Endothelial cell of umbilical vein (primary cell): Measurements from ENCODE around the gene ATP10A. TPM values are rescaled to one million over a fixed set of nuclear protein-coding genes. Genes with fewer than 3 reads are reported as not detected.

Source experiments
- BruUV-seq: library from RNA; stranded (reverse); fragments of 400-500 nt; replicated peaks from 2 replicates; lab custom pipeline; 2021; lab: Mats Ljungman, UMichigan
- CTCF ChIA-PET: fragments of 300-600, 350-600 bp; sonication (Branson Sonifier 250); formaldehyde crosslinking; loops from one replicate; lab custom pipeline; 2021; ENCODE audit warnings: antibody characterized with exemption, inconsistent platforms; lab: Charles Lee
- POLR2A ChIA-PET: fragments of 300-600, 350-600 bp; sonication (Branson Sonifier 250); formaldehyde crosslinking; loops from one replicate; lab custom pipeline; 2021; ENCODE audit warnings: antibody characterized with exemption, inconsistent platforms; lab: Charles Lee
- DNase-seq: peaks from one replicate; pipeline ENCODE4 v3.0.0-alpha.2; 2011; ENCODE audit warnings: low read depth, low spot score
- FAIRE-seq: peaks from 2 replicates; lab custom pipeline; 2011; peaks lifted over from hg19 to GRCh38; lab: Jason Lieb, UNC
- H2AFZ ChIP-seq: 2 replicates; pipeline ENCODE4 v1.6.0; 2012; ENCODE audit warnings: low read depth, low read length, control low read depth, inconsistent platforms
- H3K27ac ChIP-seq: 2 replicates; pipeline ENCODE4 v1.5.1; 2011; ENCODE audit warnings: low read depth, mild to moderate bottlenecking, control low read depth, low read length, moderate library complexity; ENCODE audit not compliant: insufficient read depth
- H3K27me3 ChIP-seq, 2 experiments: 2 replicates each; pipeline versions ENCODE4 v1.6.0 to v1.6.1; 2011; ENCODE audit warnings: low read length in 2 of 2, mixed read lengths in 1 of 2; ENCODE audit not compliant: control insufficient read depth in 2 of 2, insufficient read depth in 2 of 2
- H3K36me3 ChIP-seq, 2 experiments: 2 replicates in 1 of 2; 3 replicates in 1 of 2; pipeline ENCODE4 v1.5.1; 2011; ENCODE audit warnings: low read length in 2 of 2, mild to moderate bottlenecking in 1 of 2, moderate library complexity in 1 of 2; ENCODE audit not compliant: control insufficient read depth in 2 of 2, insufficient read depth in 2 of 2; ENCODE audit errors: extremely low read depth in 1 of 2
- H3K4me1 ChIP-seq: 3 replicates; pipeline ENCODE4 v1.5.1; 2011; ENCODE audit warnings: mild to moderate bottlenecking, low read length; ENCODE audit not compliant: control insufficient read depth, insufficient read depth; ENCODE audit errors: extremely low read depth
- H3K4me2 ChIP-seq: 2 replicates; pipeline ENCODE4 v1.6.1; 2011; ENCODE audit warnings: low read length, control low read depth, mixed read lengths; ENCODE audit not compliant: insufficient read depth
- H3K4me3 ChIP-seq, 3 experiments: fragments of 200-600 bp in 1 of 3; sonication (generic), shearing (Covaris generic) in 1 of 3; replicated peaks in 1 of 3; 2 replicates each; pipeline ENCODE4 v1.5.1; 2011 to 2016; ENCODE audit warnings: control low read depth in 3 of 3, low read length in 3 of 3, mild to moderate bottlenecking in 2 of 3, inconsistent platforms in 1 of 3, low read depth in 1 of 3, moderate library complexity in 1 of 3; ENCODE audit not compliant: insufficient read depth in 1 of 3
- H3K79me2 ChIP-seq: 2 replicates; pipeline ENCODE4 v1.6.0; 2012; ENCODE audit warnings: low read length, inconsistent platforms; ENCODE audit not compliant: control insufficient read depth, insufficient read depth
- H3K9ac ChIP-seq: replicated peaks from 2 replicates; pipeline ENCODE3; 2011; ENCODE audit warnings: low read length, control low read depth; ENCODE audit not compliant: insufficient read depth; ENCODE audit errors: extremely low read depth
- H3K9me1 ChIP-seq: replicated peaks from 3 replicates; pipeline ENCODE4 v1.6.0; 2011; ENCODE audit warnings: mild to moderate bottlenecking, low read length; ENCODE audit not compliant: control insufficient read depth, insufficient read depth; ENCODE audit errors: extremely low read depth
- H3K9me3 ChIP-seq: replicated peaks from 2 replicates; pipeline ENCODE4 v1.5.1; 2012; ENCODE audit warnings: low read length, inconsistent platforms; ENCODE audit not compliant: control insufficient read depth, insufficient read depth
- H4K20me1 ChIP-seq: replicated peaks from 2 replicates; pipeline ENCODE3; 2011; ENCODE audit warnings: mild to moderate bottlenecking, low read length; ENCODE audit not compliant: control insufficient read depth, insufficient read depth; ENCODE audit errors: extremely low read depth
- EZH2 ChIP-seq: IDR thresholded peaks from 2 replicates; pipeline ENCODE4 v1.6.1; 2012; ENCODE audit warnings: borderline replicate concordance, low read depth, mild to moderate bottlenecking, moderate library complexity, low read length, inconsistent platforms; ENCODE audit not compliant: severe bottlenecking
- FOS ChIP-seq: IDR thresholded peaks from 2 replicates; pipeline ENCODE4 v1.6.1; 2011; ENCODE audit warnings: mild to moderate bottlenecking, low read length, moderate library complexity, borderline replicate concordance; ENCODE audit not compliant: insufficient read depth
- GATA2 ChIP-seq: IDR thresholded peaks from 2 replicates; pipeline ENCODE4 v1.7.0; 2011; ENCODE audit warnings: low read depth, mild to moderate bottlenecking, moderate library complexity, mixed read lengths, low read length; ENCODE audit not compliant: insufficient read length, insufficient read depth
- JUN ChIP-seq: IDR thresholded peaks from 2 replicates; pipeline ENCODE4 v1.6.1; 2011; ENCODE audit warnings: borderline replicate concordance, low read depth; ENCODE audit not compliant: insufficient read length, insufficient read depth
- MYC ChIP-seq: IDR thresholded peaks from one replicate; pipeline ENCODE4 v1.6.1; 2011; ENCODE audit warnings: mild to moderate bottlenecking, low read depth, low read length
- POLR2A ChIP-seq: IDR thresholded peaks from 2 replicates; pipeline ENCODE4 v1.6.1; 2012; ENCODE audit warnings: low read depth, mild to moderate bottlenecking, control low read depth, low read length
- POLR2AphosphoS5 ChIP-seq: IDR thresholded peaks from 2 replicates; pipeline ENCODE4 v1.6.1; 2012; ENCODE audit warnings: low read depth, mild to moderate bottlenecking, control low read depth, low read length, moderate library complexity; ENCODE audit not compliant: insufficient read depth
- dilution Hi-C: fragments of 300-500 bp; cut with MboI; formaldehyde crosslinking; loops from one replicate; pipeline ENCODE4 v1.15.0; 2019; ENCODE audit warnings: low sequenced_read_pairs; ENCODE audit not compliant: extremely low pct_ligation_motif_present
- intact Hi-C: fragments of 100-400 bp; cut with micrococcal nuclease; formaldehyde crosslinking; loops from one replicate; pipeline ENCODE4 v1.10.0; 2022
- polyA plus RNA-seq, 4 experiments: library from polyadenylated mRNA; depleted of rRNA in 3 of 4; stranded (reverse) in 3 of 4; unstranded in 1 of 4; fragments of >200 nt; gene quantifications; 2 replicates each; pipeline versions ENCODE4 v1.2.1 to v1.2.3, GENCODE V29; 2011 to 2012; ENCODE audit warnings: missing spikeins in 1 of 4
- total RNA-seq: library from RNA; stranded (reverse); gene quantifications from 2 replicates; pipeline ENCODE4 v1.2.3, GENCODE V29; 2021
- TF ChIP-seq, protein P1 (sequence below): IDR thresholded peaks from 2 replicates; pipeline ENCODE4 v1.6.1; 2011; ENCODE audit not compliant: insufficient read depth, insufficient read length
- TF ChIP-seq, protein P2 (sequence below), 2 donors: IDR thresholded peaks; 1 replicate in 1 of 2; 2 replicates in 1 of 2; pipeline ENCODE4 v1.5.1; 2011; ENCODE audit warnings: low read length in 2 of 2, mild to moderate bottlenecking in 2 of 2, moderate library complexity in 2 of 2, control low read depth in 1 of 2, inconsistent platforms in 1 of 2, low read depth in 1 of 2; ENCODE audit not compliant: insufficient read depth in 1 of 2; ENCODE audit errors: extremely low read depth in 1 of 2

The ATP10A gene
- total and polyA plus RNA-seq, 2 donors (not counting 3 experiments of a cell fraction or from before 2014, with no cell fraction given) = not detected

DNA sequence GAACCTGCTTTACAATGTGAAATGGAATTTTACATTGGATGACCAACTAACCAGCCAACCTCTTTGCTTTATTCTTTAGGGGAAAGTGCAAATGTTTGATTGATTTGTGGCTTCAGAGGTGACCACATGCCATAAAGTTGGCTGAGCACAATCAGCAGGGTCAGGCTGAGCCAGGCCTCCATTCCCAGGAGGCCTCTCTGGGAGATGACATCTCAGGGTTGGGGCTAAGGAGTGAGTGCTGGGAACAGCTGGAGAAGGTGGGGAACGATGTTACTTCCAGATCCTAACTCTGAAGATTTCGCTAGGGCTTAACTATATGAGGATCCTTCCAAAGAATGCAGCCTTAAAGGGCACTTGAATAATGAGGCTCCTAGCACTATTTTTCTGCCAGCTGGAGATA is 131.7 kb downstream of the ATP10A start:
- Histone ChIP-seq H3K27me3 (no peaks in the 10 kb centered on the region), H3K9me1 (no peaks in the 10 kb centered on the region), H3K9ac (no peak overlapping the region), H3K4me3 (no peak overlapping the region), H3K27ac (no peak overlapping the region), H3K4me2 (no peak overlapping the region), H4K20me1 (no peaks in the 10 kb centered on the region), H2AFZ (no peak overlapping the region), H3K79me2 (no peaks in the 10 kb centered on the region), H3K4me1 (no peaks in the 10 kb centered on the region), H3K9me3 (no peaks in the 10 kb centered on the region), H3K36me3 (no peaks in the 10 kb centered on the region)
- no peak for TF ChIP-seq FOS
- no peak for TF ChIP-seq POLR2AphosphoS5
- TF ChIP-seq, protein P1, sequence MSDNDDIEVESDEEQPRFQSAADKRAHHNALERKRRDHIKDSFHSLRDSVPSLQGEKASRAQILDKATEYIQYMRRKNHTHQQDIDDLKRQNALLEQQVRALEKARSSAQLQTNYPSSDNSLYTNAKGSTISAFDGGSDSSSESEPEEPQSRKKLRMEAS = no peak
- no peak for TF ChIP-seq POLR2A
- no peak for TF ChIP-seq EZH2
- TF ChIP-seq, protein P2, sequence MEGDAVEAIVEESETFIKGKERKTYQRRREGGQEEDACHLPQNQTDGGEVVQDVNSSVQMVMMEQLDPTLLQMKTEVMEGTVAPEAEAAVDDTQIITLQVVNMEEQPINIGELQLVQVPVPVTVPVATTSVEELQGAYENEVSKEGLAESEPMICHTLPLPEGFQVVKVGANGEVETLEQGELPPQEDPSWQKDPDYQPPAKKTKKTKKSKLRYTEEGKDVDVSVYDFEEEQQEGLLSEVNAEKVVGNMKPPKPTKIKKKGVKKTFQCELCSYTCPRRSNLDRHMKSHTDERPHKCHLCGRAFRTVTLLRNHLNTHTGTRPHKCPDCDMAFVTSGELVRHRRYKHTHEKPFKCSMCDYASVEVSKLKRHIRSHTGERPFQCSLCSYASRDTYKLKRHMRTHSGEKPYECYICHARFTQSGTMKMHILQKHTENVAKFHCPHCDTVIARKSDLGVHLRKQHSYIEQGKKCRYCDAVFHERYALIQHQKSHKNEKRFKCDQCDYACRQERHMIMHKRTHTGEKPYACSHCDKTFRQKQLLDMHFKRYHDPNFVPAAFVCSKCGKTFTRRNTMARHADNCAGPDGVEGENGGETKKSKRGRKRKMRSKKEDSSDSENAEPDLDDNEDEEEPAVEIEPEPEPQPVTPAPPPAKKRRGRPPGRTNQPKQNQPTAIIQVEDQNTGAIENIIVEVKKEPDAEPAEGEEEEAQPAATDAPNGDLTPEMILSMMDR (IDR thresholded peaks at IDR 0.05; ENCODE audit: extremely low read depth in 1 of 2, insufficient read depth in 1 of 2, low read depth in 1 of 2, low read length in 2 of 2) = no peak
- no peak for TF ChIP-seq MYC
- TF ChIP-seq GATA2 = no peak
- TF ChIP-seq JUN = no peak
- ChIA-PET CTCF (no interaction called here), POLR2A (no interaction called here)
- intact Hi-C loops = no loop called here
- dilution Hi-C loops = no loop called here
- DNase-seq (no peak), FAIRE-seq (no peak)
- BruUV-seq = no TSS peak
